HG02610 (cell line): ENCODE data around the gene NGEF.

Source experiments
- ATAC-seq: cut with Tn5 transposase; IDR thresholded peaks from one replicate; pipeline ENCODE4 v1.9.1; 2021; ENCODE audit warnings: mild to moderate bottlenecking, moderate library complexity; ENCODE audit not compliant: unreplicated experiment

The NGEF gene

GRCh38 chr2:233044974-233045605 lies 32.0 kb upstream of the NGEF start:
- no peak for ATAC-seq

- ATAC-seq: no peak
Observed at GRCh38 chr2:233042549-233042948, 29.5 kb upstream of the NGEF start.

- no peak for ATAC-seq
Observed at GRCh38 chr2:233041722-233042323, 28.8 kb upstream of the NGEF start.

- no peak for ATAC-seq
Observed at GRCh38 chr2:233040571-233040970, 27.5 kb upstream of the NGEF start.

GRCh38 chr2:233039846-233040530 lies 26.9 kb upstream of the NGEF start:
- no peak for ATAC-seq

- no peak for ATAC-seq
Observed at GRCh38 chr2:233039212-233039845, 26.3 kb upstream of the NGEF start.

GRCh38 chr2:233037078-233037477 lies 24.0 kb upstream of the NGEF start:
- ATAC-seq: no peak

GRCh38 chr2:233036162-233036838 lies 23.2 kb upstream of the NGEF start:
- no peak for ATAC-seq

GRCh38 chr2:233035426-233036161 lies 22.5 kb upstream of the NGEF start:
- no peak for ATAC-seq

- ATAC-seq: no peak
Observed at GRCh38 chr2:233034091-233034882, 21.2 kb upstream of the NGEF start.

- ATAC-seq: no peak
Observed at GRCh38 chr2:233033672-233034071, 20.6 kb upstream of the NGEF start.

GRCh38 chr2:233032551-233033320 lies 19.7 kb upstream of the NGEF start, which contains the start of gene NEU2:
TSS of gene NEU2 (plus strand) at chr2:233032672. CDS start at chr2:233032672, 0 bp downstream.
- no peak for ATAC-seq

- no peak for ATAC-seq
Observed at GRCh38 chr2:233031556-233032500, 18.8 kb upstream of the NGEF start.

- no peak for ATAC-seq
Observed at GRCh38 chr2:233029321-233029720, 16.3 kb upstream of the NGEF start.

GRCh38 chr2:233026198-233026813 lies 13.2 kb upstream of the NGEF start:
- no peak for ATAC-seq

GRCh38 chr2:233025706-233026105 lies 12.7 kb upstream of the NGEF start:
- no peak for ATAC-seq

- ATAC-seq: no peak
Observed at GRCh38 chr2:233023761-233024410, 10.8 kb upstream of the NGEF start.
